ENCODE measurements around the gene HINT3. TPM values are rescaled to one million over a fixed set of nuclear protein-coding genes. Genes with fewer than 3 reads are reported as not detected.
A peak's percentile ranks its signal among the peaks of the same experiment; 100 is the strongest.
"Not testable (repeated sequence)": the region's sequence is repeated elsewhere in the genome, so short reads cannot be mapped to it uniquely, and the experiment has no call there.

HINT3 gene
- total RNA-seq (10 to 100 TPM in 3 of 5 donors, 1 to 10 TPM in 2; 8.5 to 11.7 (median 10.5) TPM), total RNA-seq (18.6 to 44.7 (median 30.7) reads per million in 29 experiments)
- 13.5 TPM for total RNA-seq (2013)

DNA sequence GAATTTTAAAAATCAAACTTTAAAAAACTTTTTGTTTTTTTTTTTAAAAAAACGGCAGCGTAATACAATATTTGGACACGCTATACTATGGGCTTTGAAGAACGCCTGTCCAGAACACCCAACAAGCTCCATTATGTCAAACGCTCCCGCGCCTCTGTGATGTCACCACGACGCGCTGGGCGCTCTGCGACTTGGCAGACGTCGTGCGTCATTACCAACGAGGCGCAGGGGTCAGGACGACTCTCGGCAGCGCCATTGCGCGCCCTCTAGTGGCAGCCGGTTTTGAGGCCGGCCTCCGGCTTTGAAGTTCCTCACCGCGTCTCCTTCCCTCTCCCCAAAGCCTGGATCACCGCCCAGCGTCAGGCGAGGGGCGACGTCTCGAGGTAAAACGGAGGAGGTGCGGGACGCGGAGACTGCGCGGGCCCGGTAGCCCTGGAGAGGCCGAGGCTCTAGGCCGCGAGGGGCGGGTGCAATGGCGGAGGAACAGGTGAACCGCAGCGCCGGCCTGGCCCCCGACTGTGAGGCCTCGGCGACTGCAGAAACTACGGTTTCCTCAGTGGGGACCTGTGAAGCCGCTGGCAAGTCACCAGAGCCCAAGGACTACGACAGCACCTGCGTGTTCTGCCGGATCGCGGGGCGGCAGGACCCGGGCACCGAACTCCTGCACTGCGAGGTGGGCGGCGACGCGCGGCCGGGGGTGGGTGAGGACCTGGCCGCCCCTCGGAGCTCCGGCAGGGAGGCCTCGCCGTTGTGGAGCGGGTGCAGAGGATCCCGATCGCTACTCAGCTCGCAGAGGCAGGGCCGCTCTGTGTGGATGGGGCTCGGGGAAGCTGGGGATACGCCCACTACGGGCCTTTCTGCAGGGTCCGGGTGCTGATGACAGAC lies at the start of gene HINT3:
Gene HINT3 (plus strand): TSS at position 265 of the 885 bp plus-strand sequence. CDS start 208 bp downstream, at position 473.
- Histone ChIP-seq H3K27ac (ENCODE audit: low read length) (peak within 1 kb of the TSS; percentile 98), H3K4me1 (ENCODE audit: control insufficient read depth in 1 of 2, extremely low read depth in 1 of 2, insufficient read depth in 2 of 2, low read length in 2 of 2) (peaks cover 8 to 18% of the 10 kb centered on the region in 2 experiments), H3K27me3 (replicated peaks in 1 of 2; ENCODE audit: control insufficient read depth in 2 of 2, extremely low read depth in 1 of 2, insufficient read depth in 2 of 2, low read length in 1 of 2) (peaks cover 0 to 3% of the 10 kb centered on the region in 2 experiments), H3K4me3 (ENCODE audit: control insufficient read depth in 1 of 2, extremely low read depth in 1 of 2, low read length in 1 of 2) (peak within 1 kb of the TSS; percentile 61 to 92), H3K36me3 (ENCODE audit: control insufficient read depth in 2 of 2, extremely low read depth in 1 of 2, insufficient read depth in 1 of 2, low read length in 1 of 2) (peaks cover 0 to 18% of the 10 kb centered on the region in 2 donors), H3K9me3 (no peaks in the 10 kb centered on the region)
- ChIA-PET CTCF (interaction anchor here (0.5 to 4.4 kb wide), 60 partner anchors 9 to 1335 kb away, joined by 3 to 68 read pairs (median 4); partner anchors contain the start of genes NCOA7 (in 2 of the 2) and TRMT11 (in 2 of the 2)), POLR2A (interaction anchor here (0.5 to 1.1 kb wide), 12 partner anchors 17 to 851 kb away, joined by 3 to 7 read pairs (median 4); partner anchors contain the start of gene TRMT11 (in 1 of the 2))
- peak within 1 kb of the TSS in 1 of 2 donors; percentile 86 for H3K27ac Mint-ChIP-seq
- H3K4me1 Mint-ChIP-seq: peaks cover 0 to 19% (median 14%) of the 10 kb centered on the region in 3 donors
- H3K27me3 Mint-ChIP-seq: peaks cover 0 to 6% of the 10 kb centered on the region in 2 donors
- DNase-seq: peak; percentile 93 to 99 (median 97)
- no peaks in the 10 kb centered on the region for H3K36me3 Mint-ChIP-seq
- H3K4me3 Mint-ChIP-seq: peak within 1 kb of the TSS in 1 of 3 donors; percentile 60
- H3K9me3 Mint-ChIP-seq: no peaks in the 10 kb centered on the region
- peak; percentile 88 to 94 (median 91) for ATAC-seq (replicated peaks in 1 of 4)
- WGBS (ENCODE audit: insufficient coverage): 0% methylated on average over 75 of the region's 82 CpGs

DNA sequence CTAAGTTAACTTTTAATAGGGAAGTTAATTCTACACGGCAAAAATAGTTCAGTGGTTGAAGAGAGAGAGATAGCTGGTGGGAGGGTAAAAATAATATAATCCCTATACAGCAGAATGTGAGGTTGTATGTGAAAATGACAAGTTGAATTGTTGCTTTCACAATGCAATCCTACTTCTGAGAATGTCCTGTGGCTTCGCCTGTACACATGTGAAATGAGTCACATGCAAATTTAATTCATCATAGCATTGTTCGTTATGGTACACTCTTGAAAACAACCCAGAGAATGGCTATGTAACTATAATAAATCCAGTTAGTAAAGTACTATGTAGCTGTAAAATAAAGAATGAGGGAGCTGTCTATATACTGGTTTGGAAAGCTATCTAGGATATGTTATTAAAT lies 46.0 kb upstream of the HINT3 start:
- ChIA-PET POLR2A (no interaction called here), CTCF (interaction anchor here in 1 of 2 donors (0.5 to 0.9 kb wide), 3 partner anchors 45 to 120 kb away, joined by 3 read pairs; partner anchors contain the start of gene NCOA7)
- no peaks in the 10 kb centered on the region for H3K4me1 ChIP-seq (ENCODE audit: control insufficient read depth in 1 of 2, extremely low read depth in 1 of 2, insufficient read depth in 2 of 2, low read length in 2 of 2)
- no peak overlapping the region for H3K27ac ChIP-seq (ENCODE audit: low read length)
- Mint-ChIP-seq H3K4me3 (no peak overlapping the region), H3K9me3 (no peaks in the 10 kb centered on the region), H3K27me3 (no peaks in the 10 kb centered on the region), H3K36me3 (peaks cover 18% of the 10 kb centered on the region), H3K27ac (no peak overlapping the region), H3K4me1 (peaks cover 0 to 13% (median 0%) of the 10 kb centered on the region in 3 donors)
- no peaks in the 10 kb centered on the region for H3K9me3 ChIP-seq
- H3K27me3 ChIP-seq (replicated peaks in 1 of 2; ENCODE audit: control insufficient read depth in 2 of 2, extremely low read depth in 1 of 2, insufficient read depth in 2 of 2, low read length in 1 of 2): no peaks in the 10 kb centered on the region
- no peak for DNase-seq
- no CpG with 5 or more reads among the region's 3 CpGs for WGBS (ENCODE audit: insufficient coverage)
- peaks cover 2 to 20% of the 10 kb centered on the region in 2 donors for H3K36me3 ChIP-seq (ENCODE audit: control insufficient read depth in 2 of 2, extremely low read depth in 1 of 2, insufficient read depth in 1 of 2, low read length in 1 of 2)
- no peak overlapping the region for H3K4me3 ChIP-seq (ENCODE audit: control insufficient read depth in 1 of 2, extremely low read depth in 1 of 2, low read length in 1 of 2)
- ATAC-seq (replicated peaks in 1 of 4): no peak

DNA sequence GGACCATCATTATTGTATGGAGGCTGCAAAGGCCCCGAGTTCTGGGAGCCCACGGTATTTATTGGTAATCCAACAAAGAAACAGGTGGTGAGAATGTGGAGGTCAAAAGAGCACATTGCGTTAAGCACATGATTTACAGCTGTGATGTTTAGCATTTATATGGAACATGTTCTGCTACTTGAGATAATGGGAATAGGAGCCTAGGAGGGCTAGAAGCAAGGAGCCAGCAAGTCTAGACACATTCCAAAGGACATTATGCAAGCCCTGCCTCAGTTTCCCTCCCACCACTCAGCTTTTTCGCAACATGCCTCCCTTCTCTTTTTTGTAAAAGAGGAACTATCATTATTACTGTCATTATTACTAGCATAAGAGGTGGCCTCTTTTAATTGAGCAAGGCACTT lies 45.5 kb upstream of the HINT3 start:
- DNase-seq; ATAC-seq (replicated peaks in 1 of 4); H3K9me3 ChIP-seq; H3K27me3 ChIP-seq (replicated peaks in 1 of 2; ENCODE audit: control insufficient read depth in 2 of 2, extremely low read depth in 1 of 2, insufficient read depth in 2 of 2, low read length in 1 of 2); H3K27ac Mint-ChIP-seq; POLR2A ChIA-PET; H3K4me3 ChIP-seq (ENCODE audit: control insufficient read depth in 1 of 2, extremely low read depth in 1 of 2, low read length in 1 of 2); H3K27me3 Mint-ChIP-seq; H3K9me3 Mint-ChIP-seq; H3K4me1 ChIP-seq (ENCODE audit: control insufficient read depth in 1 of 2, extremely low read depth in 1 of 2, insufficient read depth in 2 of 2, low read length in 2 of 2); H3K4me3 Mint-ChIP-seq; H3K27ac ChIP-seq (ENCODE audit: low read length): not testable (repeated sequence)
- H3K36me3 ChIP-seq (ENCODE audit: control insufficient read depth in 2 of 2, extremely low read depth in 1 of 2, insufficient read depth in 1 of 2, low read length in 1 of 2): peaks cover 2 to 24% of the 10 kb centered on the region in 2 donors
- CTCF ChIA-PET: interaction anchor here in 1 of 2 donors (0.5 to 0.7 kb wide), 2 partner anchors 44 to 119 kb away, joined by 3 read pairs; no protein-coding TSS in a partner anchor
- H3K36me3 Mint-ChIP-seq: peaks cover 22% of the 10 kb centered on the region
- WGBS (ENCODE audit: insufficient coverage): 100% methylated on average over 3 of the region's 4 CpGs
- peaks cover 0 to 12% (median 0%) of the 10 kb centered on the region in 3 donors for H3K4me1 Mint-ChIP-seq

DNA sequence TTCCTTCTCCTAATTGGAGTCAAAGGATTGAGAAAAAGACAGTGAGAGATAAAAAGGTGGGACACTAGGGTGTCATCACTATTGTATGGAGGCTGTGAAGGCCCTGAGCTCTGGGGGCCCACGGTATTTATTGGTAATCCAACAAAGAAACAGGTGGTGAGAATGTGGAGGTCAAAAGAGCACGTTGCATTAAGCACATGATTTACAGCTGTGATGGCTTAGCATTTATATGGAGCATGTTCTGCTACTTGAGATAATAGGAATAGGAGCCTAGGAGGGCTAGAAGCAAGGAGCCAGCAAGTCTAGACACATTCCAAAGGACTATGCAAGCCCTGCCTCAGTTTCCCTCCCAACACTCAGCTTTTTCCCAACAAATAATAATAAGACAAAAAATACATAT lies 44.1 kb upstream of the HINT3 start:
- H3K4me3 ChIP-seq (ENCODE audit: control insufficient read depth in 1 of 2, extremely low read depth in 1 of 2, low read length in 1 of 2); ATAC-seq (replicated peaks in 1 of 4); DNase-seq; POLR2A ChIA-PET; H3K4me1 Mint-ChIP-seq; H3K27ac ChIP-seq (ENCODE audit: low read length); H3K4me3 Mint-ChIP-seq; CTCF ChIA-PET; H3K9me3 ChIP-seq; H3K4me1 ChIP-seq (ENCODE audit: control insufficient read depth in 1 of 2, extremely low read depth in 1 of 2, insufficient read depth in 2 of 2, low read length in 2 of 2); H3K9me3 Mint-ChIP-seq; H3K27me3 ChIP-seq (replicated peaks in 1 of 2; ENCODE audit: control insufficient read depth in 2 of 2, extremely low read depth in 1 of 2, insufficient read depth in 2 of 2, low read length in 1 of 2); H3K27me3 Mint-ChIP-seq: not testable (repeated sequence)
- 86% methylated on average over 2 of the region's 2 CpGs for WGBS (ENCODE audit: insufficient coverage)
- Mint-ChIP-seq H3K27ac (peak overlapping the region in 1 of 2 donors; percentile 61), H3K36me3 (peaks cover 26% of the 10 kb centered on the region)
- peaks cover 2 to 32% of the 10 kb centered on the region in 2 donors for H3K36me3 ChIP-seq (ENCODE audit: control insufficient read depth in 2 of 2, extremely low read depth in 1 of 2, insufficient read depth in 1 of 2, low read length in 1 of 2)

DNA sequence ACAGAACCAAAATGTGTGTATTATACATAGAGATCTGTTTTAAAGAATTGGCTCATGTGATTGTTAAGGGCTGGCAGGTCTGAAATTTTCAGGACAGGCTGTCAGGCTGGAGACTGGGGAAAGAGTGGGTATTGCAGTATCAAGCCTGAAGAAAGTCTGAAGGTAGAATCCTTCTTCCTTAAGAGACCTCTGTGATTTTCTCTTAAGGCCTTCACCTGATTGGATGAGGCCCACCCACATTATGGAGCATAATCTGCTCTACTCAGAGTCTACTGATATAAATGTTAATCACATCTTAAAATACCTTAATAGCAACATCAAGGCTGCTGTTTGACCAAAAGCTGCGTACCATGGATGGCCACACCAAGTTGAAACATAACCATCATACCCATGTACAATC lies 43.4 kb upstream of the HINT3 start:
- Histone ChIP-seq H3K4me1 (ENCODE audit: control insufficient read depth in 1 of 2, extremely low read depth in 1 of 2, insufficient read depth in 2 of 2, low read length in 2 of 2) (peaks cover 0 to under 1% of the 10 kb centered on the region in 2 experiments), H3K9me3 (no peaks in the 10 kb centered on the region), H3K36me3 (ENCODE audit: control insufficient read depth in 2 of 2, extremely low read depth in 1 of 2, insufficient read depth in 1 of 2, low read length in 1 of 2) (peaks cover 2 to 28% of the 10 kb centered on the region in 2 donors), H3K27ac (ENCODE audit: low read length) (no peak overlapping the region), H3K4me3 (ENCODE audit: control insufficient read depth in 1 of 2, extremely low read depth in 1 of 2, low read length in 1 of 2) (no peak overlapping the region), H3K27me3 (replicated peaks in 1 of 2; ENCODE audit: control insufficient read depth in 2 of 2, extremely low read depth in 1 of 2, insufficient read depth in 2 of 2, low read length in 1 of 2) (no peaks in the 10 kb centered on the region)
- CTCF ChIA-PET: interaction anchor here in 1 of 2 donors (1.0 kb wide), 1 partner anchor 43 kb away, joined by 3 read pairs; no protein-coding TSS in a partner anchor
- Mint-ChIP-seq H3K36me3 (peaks cover 27% of the 10 kb centered on the region), H3K9me3 (no peaks in the 10 kb centered on the region), H3K4me1 (peaks cover 2 to 12% (median 8%) of the 10 kb centered on the region in 3 donors), H3K4me3 (no peak overlapping the region), H3K27ac (peak overlapping the region in 1 of 2 donors; percentile 24), H3K27me3 (no peaks in the 10 kb centered on the region)
- POLR2A ChIA-PET: no interaction called here
- no peak for DNase-seq
- no peak for ATAC-seq (replicated peaks in 1 of 4)
- WGBS (ENCODE audit: insufficient coverage): no CpG with 5 or more reads among the region's 1 CpG

DNA sequence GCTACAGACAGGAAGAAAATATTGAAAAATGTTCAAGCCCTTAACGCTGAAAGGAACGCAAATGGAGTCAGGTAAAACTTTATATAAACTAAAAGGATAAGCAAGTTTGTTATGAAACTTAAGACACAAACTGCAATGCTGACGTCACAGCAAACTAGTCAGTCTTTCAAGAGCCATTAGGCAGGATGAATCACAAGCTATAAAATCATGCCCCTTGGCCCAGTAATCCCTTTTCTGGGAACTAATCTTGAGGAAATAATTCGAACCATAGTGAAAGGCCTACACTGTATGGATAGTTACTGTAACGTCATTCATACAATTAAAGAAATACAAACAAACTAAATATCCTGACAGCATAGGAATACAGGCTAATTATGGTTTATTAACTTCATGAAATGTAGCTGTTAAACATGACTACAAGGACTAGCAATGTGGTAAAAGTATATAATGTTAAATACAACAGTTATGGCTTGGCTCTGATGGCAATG lies 42.7 kb upstream of the HINT3 start:
- Histone ChIP-seq H3K27ac (ENCODE audit: low read length) (no peak overlapping the region), H3K4me3 (ENCODE audit: control insufficient read depth in 1 of 2, extremely low read depth in 1 of 2, low read length in 1 of 2) (no peak overlapping the region), H3K9me3 (no peaks in the 10 kb centered on the region), H3K27me3 (replicated peaks in 1 of 2; ENCODE audit: control insufficient read depth in 2 of 2, extremely low read depth in 1 of 2, insufficient read depth in 2 of 2, low read length in 1 of 2) (no peaks in the 10 kb centered on the region), H3K4me1 (ENCODE audit: control insufficient read depth in 1 of 2, extremely low read depth in 1 of 2, insufficient read depth in 2 of 2, low read length in 2 of 2) (peaks cover 0 to 7% of the 10 kb centered on the region in 2 experiments), H3K36me3 (ENCODE audit: control insufficient read depth in 2 of 2, extremely low read depth in 1 of 2, insufficient read depth in 1 of 2, low read length in 1 of 2) (peaks cover 2 to 23% of the 10 kb centered on the region in 2 donors)
- peaks cover 27% of the 10 kb centered on the region for H3K36me3 Mint-ChIP-seq
- H3K27me3 Mint-ChIP-seq: no peaks in the 10 kb centered on the region
- DNase-seq: no peak
- CTCF ChIA-PET: interaction anchor here in 1 of 2 donors (0.5 to 1.0 kb wide), 2 partner anchors 42 to 147 kb away, joined by 3 read pairs; no protein-coding TSS in a partner anchor
- WGBS (ENCODE audit: insufficient coverage): no CpG with 5 or more reads among the region's 5 CpGs
- peaks cover 10 to 20% (median 15%) of the 10 kb centered on the region in 3 donors for H3K4me1 Mint-ChIP-seq
- H3K4me3 Mint-ChIP-seq: no peak overlapping the region
- no peak overlapping the region for H3K27ac Mint-ChIP-seq
- H3K9me3 Mint-ChIP-seq: no peaks in the 10 kb centered on the region
- POLR2A ChIA-PET: interaction anchor here in 1 of 2 donors (1.0 kb wide), 1 partner anchor 9 kb away, joined by 7 read pairs; no protein-coding TSS in a partner anchor
- no peak for ATAC-seq (replicated peaks in 1 of 4)
